GM12873 (cell line): Measurements from ENCODE around the gene VWA5A.

ENCODE experiments used
- CTCF ChIP-seq: IDR thresholded peaks from 2 replicates; pipeline ENCODE4 v1.5.1; 2012; ENCODE audit warnings: low read depth, mild to moderate bottlenecking, moderate library complexity, low read length, control low read depth; ENCODE audit not compliant: insufficient read depth; ENCODE audit errors: missing control alignments

VWA5A gene

DNA sequence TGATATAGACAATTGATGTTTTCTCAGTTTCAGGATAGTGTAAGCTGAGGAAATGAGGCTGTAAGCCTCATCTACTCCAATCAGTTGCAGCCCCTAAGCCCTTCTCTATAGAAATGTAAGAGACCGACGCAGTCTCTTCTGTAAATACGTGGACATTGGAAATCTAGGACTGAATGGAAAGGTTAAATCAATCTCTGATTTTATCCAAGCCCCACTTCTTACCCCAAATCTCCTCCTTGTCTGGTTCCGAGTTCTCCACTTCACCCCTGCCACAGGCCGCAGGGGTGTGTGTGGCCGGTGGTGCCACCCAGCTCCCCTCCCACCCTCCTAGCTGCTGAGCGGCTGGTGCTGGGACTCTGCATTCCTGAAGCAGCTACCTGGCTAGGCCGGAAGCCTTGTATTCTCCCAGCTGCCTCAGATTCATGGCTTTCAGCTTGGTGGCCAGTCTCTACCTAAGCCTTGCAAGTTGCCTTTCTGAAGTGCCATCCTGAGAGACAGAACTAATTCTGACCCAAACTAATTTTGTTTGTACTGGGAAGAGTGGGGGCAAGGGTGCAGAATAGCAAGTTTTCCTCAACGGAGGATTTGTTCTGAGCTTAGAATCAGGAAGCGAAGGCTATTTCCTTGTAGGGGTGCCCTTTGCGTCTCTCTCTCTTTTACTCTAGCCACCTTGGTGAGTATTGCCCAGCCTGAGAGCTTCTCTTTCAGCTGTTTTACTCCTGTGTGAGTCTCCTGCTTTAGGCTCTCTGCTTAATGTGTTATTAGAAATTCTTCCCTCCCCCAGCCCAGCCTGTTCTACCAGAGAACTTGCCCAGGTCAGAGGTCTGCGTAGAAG lies 749 bp downstream of the VWA5A start:
- TF ChIP-seq CTCF = no peak

- TF ChIP-seq CTCF = no peak
Observed at GRCh38 chr11:124119103-124119502, 3.9 kb downstream of the VWA5A start.

GRCh38 chr11:124120891-124121290 lies 5.6 kb downstream of the VWA5A start:
- TF ChIP-seq CTCF = no peak

GRCh38 chr11:124122123-124122522 lies 6.9 kb downstream of the VWA5A start:
- TF ChIP-seq CTCF = no peak

GRCh38 chr11:124123622-124124021 lies 8.4 kb downstream of the VWA5A start:
- peak; percentile 28 for TF ChIP-seq CTCF

DNA sequence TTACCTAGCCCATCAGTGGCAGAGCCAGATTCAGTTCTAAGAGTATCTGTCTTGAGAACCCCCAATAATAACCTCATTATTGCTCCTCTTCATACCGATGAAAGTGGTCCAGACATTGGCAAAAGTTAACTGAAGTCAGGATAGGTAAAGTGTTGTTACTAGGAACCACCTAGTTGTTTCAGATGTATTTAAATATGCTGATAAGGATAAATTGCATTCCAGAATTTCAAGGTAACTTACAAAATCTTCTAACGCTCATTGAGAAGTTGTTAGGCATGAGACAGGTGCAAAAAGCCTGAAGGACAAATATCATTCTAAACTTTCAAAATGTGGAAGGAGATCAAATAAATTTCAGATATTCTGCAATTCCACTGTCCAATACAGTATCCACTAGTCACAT lies 27.8 kb downstream of the VWA5A start:
- TF ChIP-seq CTCF = no peak

- no peak for TF ChIP-seq CTCF
Observed at GRCh38 chr11:124147951-124148350, 32.7 kb downstream of the VWA5A start.
